K562 (cell line): ENCODE data around the gene BCL2L13. TPM values are rescaled to one million over a fixed set of nuclear protein-coding genes. Genes with fewer than 3 reads are reported as not detected.

Experiments used
- CREB3 ChIP-seq: fragments of 450-650 bp; conservative IDR thresholded peaks from 2 replicates; pipeline ENCODE4 v1.6.1; 2016; ENCODE audit warnings: missing genetic modification characterization, low read depth, mild to moderate bottlenecking, missing compliant biosample characterization, moderate library complexity
- CREM ChIP-seq: IDR thresholded peaks from 2 replicates; pipeline ENCODE4 v1.6.1; 2014; ENCODE audit warnings: antibody characterized with exemption, low read depth
- DLX4 ChIP-seq: fragments of 250-450 bp; sonication (Bioruptor Pico); IDR thresholded peaks from 2 replicates; pipeline ENCODE4 v1.6.1; 2021; ENCODE audit warnings: mild to moderate bottlenecking
- ETS1 ChIP-seq: conservative IDR thresholded peaks from 2 replicates; pipeline ENCODE4 v1.6.1; 2011; ENCODE audit warnings: low read depth, mild to moderate bottlenecking, low read length; ENCODE audit not compliant: control insufficient read depth
- FOXK1 ChIP-seq: sonication (generic); formaldehyde crosslinking; IDR thresholded peaks from 2 replicates; pipeline ENCODE4 v1.8.0; 2022; ENCODE audit warnings: missing genetic modification reagents, mild to moderate bottlenecking, borderline replicate concordance
- HDAC8 ChIP-seq: fragments of 450-650 bp; IDR thresholded peaks from 2 replicates; pipeline ENCODE4 v1.6.1; 2016; ENCODE audit warnings: mild to moderate bottlenecking, missing genetic modification characterization, moderate library complexity, missing compliant biosample characterization
- HMG20B ChIP-seq: fragments of 250-450 bp; sonication (Bioruptor Pico); IDR thresholded peaks from 2 replicates; pipeline ENCODE4 v1.5.0; 2021; ENCODE audit warnings: mild to moderate bottlenecking
- ID3 ChIP-seq, 2 experiments: fragments of 250-450 bp in 1 of 2; fragments of 450-650 bp in 1 of 2; sonication (Bioruptor Pico) in 1 of 2; IDR thresholded peaks; 2 replicates each; pipeline versions ENCODE4 v1.6.1 to v1.8.0; 2016 to 2021; ENCODE audit warnings: mild to moderate bottlenecking in 2 of 2, moderate library complexity in 2 of 2, missing compliant biosample characterization in 1 of 2, missing genetic modification characterization in 1 of 2
- IRF1 ChIP-seq: sonication (generic); formaldehyde crosslinking; IDR thresholded peaks from 2 replicates; pipeline ENCODE4 v1.8.0; 2022; ENCODE audit warnings: missing genetic modification reagents, mild to moderate bottlenecking, borderline replicate concordance
- JUN ChIP-seq, 2 experiments: sonication (generic) in 1 of 2; formaldehyde crosslinking in 1 of 2; IDR thresholded peaks; 2 replicates each; pipeline versions ENCODE4 v1.6.1 to v1.8.0; 2012 to 2022; ENCODE audit warnings: borderline replicate concordance in 2 of 2, mild to moderate bottlenecking in 2 of 2, improper control_type of control experiment in 1 of 2, low read depth in 1 of 2, low read length in 1 of 2, missing genetic modification reagents in 1 of 2
- KDM5B ChIP-seq: fragments of 200-600 bp; sonication (generic); IDR thresholded peaks from 2 replicates; pipeline ENCODE4 v1.6.1; 2012; ENCODE audit warnings: low read depth, mild to moderate bottlenecking, moderate library complexity, low read length, control low read depth, inconsistent platforms; ENCODE audit not compliant: insufficient replicate concordance
- MEF2D ChIP-seq: conservative IDR thresholded peaks from 2 replicates; pipeline ENCODE4 v1.6.1; 2016; ENCODE audit warnings: low read depth, missing genetic modification characterization, missing compliant biosample characterization
- PTTG1 ChIP-seq: fragments of 450-650 bp; IDR thresholded peaks from 2 replicates; pipeline ENCODE4 v1.6.1; 2016; ENCODE audit warnings: low read depth, mild to moderate bottlenecking, missing genetic modification characterization, missing compliant biosample characterization
- SAP30 ChIP-seq: fragments of 200-600 bp; sonication (generic); IDR thresholded peaks from 2 replicates; pipeline ENCODE4 v1.6.1; 2012; ENCODE audit warnings: borderline replicate concordance, low read depth, mild to moderate bottlenecking, moderate library complexity, low read length, control low read depth, inconsistent platforms; ENCODE audit not compliant: insufficient read depth, poor library complexity, severe bottlenecking
- TBP ChIP-seq: optimal IDR thresholded peaks from 2 replicates; pipeline ENCODE3; 2011; ENCODE audit warnings: low read depth, low read length, improper control_type of control experiment
- TCFL5 ChIP-seq: fragments of 250-450 bp; sonication (Bioruptor Pico); conservative IDR thresholded peaks from 2 replicates; pipeline ENCODE4 v1.6.1; 2021; ENCODE audit warnings: mild to moderate bottlenecking, moderate library complexity, matching md5 sums
- XRCC3 ChIP-seq: fragments of 450-650 bp; IDR thresholded peaks from 2 replicates; pipeline ENCODE4 v1.6.1; 2017; ENCODE audit warnings: mild to moderate bottlenecking, moderate library complexity
- YBX1 ChIP-seq: fragments of 450-650 bp; IDR thresholded peaks from 2 replicates; pipeline ENCODE4 v1.7.1; 2016; ENCODE audit warnings: mild to moderate bottlenecking
- ZBTB49 ChIP-seq: sonication (generic); formaldehyde crosslinking; IDR thresholded peaks from 2 replicates; pipeline ENCODE4 v1.8.0; 2022; ENCODE audit warnings: missing genetic modification reagents, mild to moderate bottlenecking, borderline replicate concordance
- ZNF586 ChIP-seq: fragments of 450-650 bp; formaldehyde crosslinking; conservative IDR thresholded peaks from 2 replicates; pipeline ENCODE4 v1.4.0; 2020; ENCODE audit warnings: mild to moderate bottlenecking, moderate library complexity
- ZSCAN29 ChIP-seq: fragments of 450-650 bp; IDR thresholded peaks from 2 replicates; pipeline ENCODE4 v1.6.1; 2017
- polyA plus RNA-seq, 8 experiments: library from polyadenylated mRNA; depleted of rRNA in 4 of 8; stranded (reverse) in 5 of 8; unstranded in 3 of 8; fragments of >200 nt; fragmentation: Nextera tagmentation in 2 of 8; fragmentation: Illumina TruSeq in 1 of 8; extraction: Ambion mirVana in 2 of 8; extraction: Trizol in 1 of 8; gene quantifications; 2 replicates each; pipeline versions ENCODE4 v1.2.1 to v1.2.3, GENCODE V29; 2011 to 2014; ENCODE audit warnings: inconsistent platforms in 1 of 8, missing spikeins in 1 of 8
- total RNA-seq, 7 experiments: library from RNA; depleted of rRNA in 6 of 7; stranded (reverse); fragments of >200 nt in 6 of 7; fragmentation: Illumina TruSeq in 2 of 7; extraction: Trizol in 2 of 7; gene quantifications; 2 replicates each; pipeline versions ENCODE4 v1.2.1 to v1.2.3, GENCODE V29; 2011 to 2021; ENCODE audit warnings: low replicate concordance in 1 of 7

Gene BCL2L13
- total and polyA plus RNA-seq, 9 of the 15 experiments (the other 6 are each of a cell fraction or from before 2014, with no cell fraction given): 41.5 to 63.4 (median 56.5) TPM

GRCh38 chr22:17627961-17628405 lies 10.6 kb upstream of the BCL2L13 start (continued):
- no peak for TF ChIP-seq DLX4 (CRISPR knock-in tag)
- TF ChIP-seq ZNF586 (CRISPR knock-in tag): no peak
- TF ChIP-seq TCFL5 (CRISPR knock-in tag): no peak
- TF ChIP-seq IRF1: no peak
- TF ChIP-seq TBP: no peak
- TF ChIP-seq FOXK1 (CRISPR knock-in tag): peak; percentile 85; the same call in 1 of the 2 replicates
- TF ChIP-seq ZBTB49 (CRISPR knock-in tag): peak; percentile 84; the same call in 1 of the 2 replicates
- no peak for TF ChIP-seq PTTG1
- TF ChIP-seq ZSCAN29: no peak
- no peak for TF ChIP-seq XRCC3
- TF ChIP-seq ID3 (CRISPR knock-in tag; IDR thresholded peaks at IDR 0.05): no peak
- TF ChIP-seq ID3 (tag; IDR thresholded peaks at IDR 0.05): no peak
- TF ChIP-seq ETS1: 0 out of 2 replicates have a peak, but pooled peaks have one; percentile 5
- TF ChIP-seq CREB3 (tag): no peak
- TF ChIP-seq SAP30: no peak
- TF ChIP-seq JUN (IDR thresholded peaks at IDR 0.05; ENCODE audit: borderline replicate concordance, low read depth, low read length): no peak
- no peak for TF ChIP-seq JUN (CRISPR knock-in tag; IDR thresholded peaks at IDR 0.05; ENCODE audit: borderline replicate concordance)
- no peak for TF ChIP-seq HDAC8 (tag)
- TF ChIP-seq MEF2D (tag): no peak
- no peak for TF ChIP-seq CREM
- TF ChIP-seq HMG20B (CRISPR knock-in tag): peak; percentile 77; the same call in 1 of the 2 replicates
- peak; percentile 21 for TF ChIP-seq KDM5B
- TF ChIP-seq YBX1: no peak
